H1 (cell line): ENCODE measurements around the gene KRT76. TPM values are rescaled to one million over a fixed set of nuclear protein-coding genes. Genes with fewer than 3 reads are reported as not detected.

ENCODE experiments used
- BACH1 ChIP-seq: IDR thresholded peaks from 2 replicates; pipeline ENCODE4 v1.6.1; 2012; ENCODE audit warnings: low read length, improper control_type of control experiment
- BCL11A ChIP-seq, 2 experiments: IDR thresholded peaks; one replicate each; pipeline ENCODE4 v1.6.1; 2011; ENCODE audit warnings: low read depth in 2 of 2, low read length in 2 of 2, mild to moderate bottlenecking in 2 of 2
- BRCA1 ChIP-seq: IDR thresholded peaks from 2 replicates; pipeline ENCODE4 v1.6.1; 2012; ENCODE audit warnings: low read depth, low read length, improper control_type of control experiment
- CHD7 ChIP-seq: fragments of 300-600 bp; sonication (generic); IDR thresholded peaks from 2 replicates; pipeline ENCODE4 v1.7.1; 2012; ENCODE audit warnings: low read length, moderate library complexity, mild to moderate bottlenecking, inconsistent platforms; ENCODE audit not compliant: insufficient replicate concordance
- EGR1 ChIP-seq: IDR thresholded peaks from 2 replicates; pipeline ENCODE4 v1.6.1; 2011; ENCODE audit warnings: low read depth, low read length, borderline replicate concordance
- EP300 ChIP-seq, 2 experiments: IDR thresholded peaks; 1 replicate in 1 of 2; 2 replicates in 1 of 2; pipeline ENCODE4 v1.6.1; 2011 to 2012; ENCODE audit warnings: low read depth in 2 of 2, low read length in 2 of 2, mild to moderate bottlenecking in 2 of 2, borderline replicate concordance in 1 of 2, inconsistent platforms in 1 of 2, moderate library complexity in 1 of 2
- GABPA ChIP-seq: IDR thresholded peaks from 2 replicates; pipeline ENCODE4 v1.6.1; 2011; ENCODE audit warnings: mild to moderate bottlenecking, low read length, moderate library complexity, borderline replicate concordance; ENCODE audit not compliant: insufficient read depth
- MAX ChIP-seq: IDR thresholded peaks from 2 replicates; pipeline ENCODE4 v1.6.1; 2012; ENCODE audit warnings: inconsistent platforms
- SIX5 ChIP-seq: IDR thresholded peaks from 2 replicates; pipeline ENCODE4 v1.6.1; 2011; ENCODE audit warnings: mild to moderate bottlenecking, low read depth, low read length
- SRF ChIP-seq: IDR thresholded peaks from 2 replicates; pipeline ENCODE4 v1.6.1; 2011; ENCODE audit warnings: mild to moderate bottlenecking, low read depth, low read length, moderate library complexity
- polyA plus RNA-seq, 7 experiments: library from polyadenylated mRNA; depleted of rRNA in 3 of 7; stranded (reverse) in 5 of 7; unstranded in 2 of 7; fragments of >200 nt in 5 of 7; fragments of 200-250 nt in 2 of 7; gene quantifications; 1 replicate in 5 of 7; 2 replicates in 1 of 7; 4 replicates in 1 of 7; pipeline versions ENCODE4 v1.2.1 to v1.2.3, GENCODE V29; 2011 to 2013; ENCODE audit warnings: missing spikeins in 2 of 7, mixed read lengths in 2 of 7
- total RNA-seq: library from RNA; stranded (reverse); fragmentation: NEBNext Ultra II Directional; extraction: Animal tissue kit (Norgen Biotek cat#: 25700); gene quantifications from 2 replicates; pipeline ENCODE4 v1.2.1, GENCODE V29; 2021

Gene KRT76
- total and polyA plus RNA-seq, 2 of the 8 experiments (the other 6 are each of a cell fraction or from before 2014, with no cell fraction given), result not detected

- TF ChIP-seq CHD7 (no peak), EP300 (IDR thresholded peaks at IDR 0.05; ENCODE audit: borderline replicate concordance in 1 of 2, low read depth in 2 of 2, low read length in 2 of 2) (no peak), BCL11A (IDR thresholded peaks at IDR 0.05; ENCODE audit: low read depth in 2 of 2, low read length in 2 of 2) (no peak), BRCA1 (no peak), BACH1 (no peak), EGR1 (no peak), GABPA (no peak), SRF (no peak), MAX (no peak), SIX5 (no peak)
Observed at GRCh38 chr12:52808573-52809160, 31.5 kb upstream of the KRT76 start (continued).
